LoVo (cell line): ENCODE results near the gene NTN1.

Experiments used
- DNase-seq: peaks from one replicate; pipeline ENCODE4 v3.0.0-alpha.2; 2016; ENCODE audit warnings: low spot score

NTN1 gene

GRCh38 chr17:9006175-9006767, 15.0 kb upstream of the NTN1 start:
- DNase-seq, result no peak

GRCh38 chr17:9007052-9007714, 14.1 kb upstream of the NTN1 start:
- no peak for DNase-seq

DNA sequence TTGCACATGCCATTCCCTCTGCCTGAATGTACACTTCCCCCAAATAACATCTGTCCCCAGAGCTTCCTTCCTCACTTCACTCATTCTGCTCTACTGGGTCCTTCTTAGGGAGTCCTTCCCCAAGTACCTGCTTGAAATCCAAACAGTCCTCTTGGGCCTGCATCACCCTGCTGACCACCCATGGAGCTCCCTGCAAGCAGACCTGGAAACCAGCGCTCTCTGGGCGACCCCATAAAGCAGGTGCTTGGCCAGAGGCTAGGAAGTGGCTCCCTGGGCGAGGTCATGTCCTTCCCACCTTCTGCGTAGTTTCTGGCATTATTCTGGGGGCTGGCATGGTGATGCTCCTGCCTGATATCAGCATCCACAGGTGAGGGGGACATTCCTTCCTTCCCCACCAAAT, 12.2 kb upstream of the NTN1 start:
- no peak for DNase-seq

- DNase-seq, result no peak
Measured at GRCh38 chr17:9009737-9010136, 11.6 kb upstream of the NTN1 start.

DNA sequence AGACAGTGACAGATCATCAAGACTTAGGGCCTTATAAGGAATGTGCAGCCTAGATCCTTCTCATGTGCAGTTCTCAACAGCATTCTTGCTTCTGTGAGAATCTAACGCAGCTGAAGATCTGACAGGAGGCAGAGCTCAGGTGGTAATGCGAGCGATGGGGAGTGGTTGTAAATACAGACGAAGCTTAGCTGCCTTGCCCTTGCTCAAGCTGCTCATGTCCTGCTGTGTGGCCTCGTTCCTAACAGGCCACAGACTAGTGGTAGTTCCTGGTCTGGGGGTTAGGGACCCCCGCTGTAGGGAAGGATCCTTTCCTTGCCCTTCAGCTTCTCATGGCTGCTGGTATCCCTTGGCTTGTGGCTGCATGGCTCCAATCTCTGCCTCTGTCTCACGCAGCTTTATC, 10.3 kb upstream of the NTN1 start:
- DNase-seq, result no peak

- peak; percentile 75 for DNase-seq
Measured at GRCh38 chr17:9016941-9017552, 4.3 kb upstream of the NTN1 start.

- no peak for DNase-seq
Measured at GRCh38 chr17:9018726-9019125, 2.6 kb upstream of the NTN1 start.

DNA sequence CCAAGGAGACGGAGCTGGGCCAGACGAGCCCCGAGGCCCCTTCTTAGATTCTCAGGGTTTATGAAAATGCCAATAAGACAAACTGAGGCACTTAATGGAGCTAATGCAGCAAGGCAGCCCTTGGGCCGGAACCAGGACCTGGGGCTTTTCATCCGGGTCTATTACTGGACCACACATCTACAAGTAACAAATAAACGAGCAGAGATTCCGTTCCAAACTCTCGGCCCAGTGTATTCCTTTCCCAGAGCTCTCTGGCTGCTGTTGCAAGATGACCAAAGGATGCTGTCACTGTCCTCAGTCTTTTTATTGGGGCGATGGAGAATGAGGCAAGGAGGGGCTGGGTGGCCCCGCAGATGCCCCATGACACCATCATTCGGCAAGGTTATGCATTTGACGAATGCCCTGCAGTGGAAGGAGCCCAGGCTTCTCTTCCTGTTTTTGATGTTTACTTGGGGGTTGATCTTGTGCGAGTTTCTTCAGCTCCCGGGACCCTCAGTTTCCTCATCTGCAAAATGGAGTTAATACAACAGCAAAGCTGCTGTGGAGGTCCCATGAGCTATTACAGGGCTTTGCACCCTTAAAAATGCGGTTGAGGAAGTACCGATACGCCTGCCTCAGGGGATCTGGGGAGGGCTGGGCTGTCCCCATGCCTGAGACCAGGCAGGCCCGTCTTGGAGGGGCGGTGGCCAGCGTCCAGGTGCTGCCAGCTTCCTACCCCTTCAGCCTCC, 1.1 kb upstream of the NTN1 start:
- DNase-seq, result no peak

DNA sequence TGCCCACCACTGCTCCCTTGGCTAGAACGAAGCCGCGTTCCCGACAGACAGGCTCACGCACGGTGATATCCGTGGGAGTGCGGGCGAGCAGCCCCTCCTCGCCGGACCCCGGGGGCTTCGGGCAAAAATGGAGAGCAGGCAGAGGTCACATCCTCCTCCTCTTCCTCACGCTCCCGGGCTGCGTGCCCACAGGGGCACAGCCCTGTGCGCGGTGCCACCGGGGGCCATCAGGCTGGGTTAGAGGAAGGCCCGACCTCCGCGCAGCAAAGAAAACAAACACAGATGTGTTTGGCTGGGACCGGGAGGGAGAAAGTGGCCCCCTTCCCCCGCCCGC, 519 bp upstream of the NTN1 start:
- no peak for DNase-seq

DNA sequence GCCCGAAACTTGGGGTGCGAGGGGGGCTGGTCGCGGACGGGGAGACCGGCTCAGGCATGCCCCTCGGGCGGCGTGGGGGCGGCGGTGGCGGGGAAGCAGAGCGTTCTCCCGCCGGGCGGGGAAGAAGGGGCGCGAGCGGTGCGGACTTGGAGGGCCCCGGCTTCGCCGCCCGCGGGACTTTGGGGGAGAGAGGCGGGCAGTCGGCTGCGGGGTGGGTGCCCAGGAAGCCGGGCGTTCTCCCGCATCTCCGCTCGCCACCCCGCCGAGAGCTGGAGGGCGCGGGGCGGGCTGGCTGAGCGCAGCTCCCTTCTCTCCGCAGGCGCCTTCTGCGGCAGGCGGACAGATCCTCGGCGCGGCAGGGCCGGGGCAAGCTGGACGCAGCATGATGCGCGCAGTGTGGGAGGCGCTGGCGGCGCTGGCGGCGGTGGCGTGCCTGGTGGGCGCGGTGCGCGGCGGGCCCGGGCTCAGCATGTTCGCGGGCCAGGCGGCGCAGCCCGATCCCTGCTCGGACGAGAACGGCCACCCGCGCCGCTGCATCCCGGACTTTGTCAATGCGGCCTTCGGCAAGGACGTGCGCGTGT, 772 bp downstream of the NTN1 start:
- DNase-seq, result no peak

GRCh38 chr17:9022573-9023391, 1.5 kb downstream of the NTN1 start:
- DNase-seq, result no peak

DNA sequence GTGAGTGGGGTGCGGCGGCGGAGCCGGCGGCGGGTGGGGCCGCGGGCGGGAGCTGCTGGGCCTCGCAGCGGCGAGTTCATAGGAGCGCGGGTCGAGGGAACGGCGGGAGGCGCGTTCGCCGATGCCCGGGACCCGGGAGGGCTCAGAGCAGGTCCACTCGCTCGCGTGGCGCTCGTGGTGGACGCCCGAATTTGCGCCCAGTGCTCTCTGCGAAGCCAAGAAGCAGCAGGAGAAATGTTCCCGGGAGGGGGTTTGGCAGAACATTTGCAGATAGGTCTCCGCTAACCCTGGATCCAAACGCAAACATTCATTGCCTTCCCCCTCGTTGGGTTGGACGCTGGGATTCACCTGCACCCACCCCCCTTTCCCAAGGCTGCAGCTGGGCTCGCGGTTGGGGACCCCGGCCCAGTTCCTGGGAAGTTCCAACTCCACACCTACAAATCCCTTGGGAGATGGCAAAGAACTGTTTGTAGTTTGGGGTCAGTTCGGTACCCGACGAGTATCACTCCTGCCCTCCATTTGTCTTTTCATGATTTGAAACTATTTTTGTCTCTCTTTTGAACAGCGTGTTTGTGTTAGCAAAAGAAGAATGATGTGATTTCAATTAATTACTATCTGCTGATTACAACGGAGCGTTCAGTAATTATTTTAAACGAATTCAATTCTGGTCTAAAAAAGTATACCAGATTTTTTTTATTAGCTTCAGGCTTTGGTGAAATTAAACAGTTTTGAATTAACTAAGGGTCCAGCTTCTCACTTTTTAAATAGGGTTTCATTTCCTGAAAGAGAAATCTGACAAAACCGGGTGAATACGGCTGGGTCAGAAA, 2.3 kb downstream of the NTN1 start:
- no peak for DNase-seq

GRCh38 chr17:9024497-9024896, 3.2 kb downstream of the NTN1 start:
- no peak for DNase-seq

- DNase-seq, result no peak
Measured at GRCh38 chr17:9026741-9027140, 5.4 kb downstream of the NTN1 start.

DNA sequence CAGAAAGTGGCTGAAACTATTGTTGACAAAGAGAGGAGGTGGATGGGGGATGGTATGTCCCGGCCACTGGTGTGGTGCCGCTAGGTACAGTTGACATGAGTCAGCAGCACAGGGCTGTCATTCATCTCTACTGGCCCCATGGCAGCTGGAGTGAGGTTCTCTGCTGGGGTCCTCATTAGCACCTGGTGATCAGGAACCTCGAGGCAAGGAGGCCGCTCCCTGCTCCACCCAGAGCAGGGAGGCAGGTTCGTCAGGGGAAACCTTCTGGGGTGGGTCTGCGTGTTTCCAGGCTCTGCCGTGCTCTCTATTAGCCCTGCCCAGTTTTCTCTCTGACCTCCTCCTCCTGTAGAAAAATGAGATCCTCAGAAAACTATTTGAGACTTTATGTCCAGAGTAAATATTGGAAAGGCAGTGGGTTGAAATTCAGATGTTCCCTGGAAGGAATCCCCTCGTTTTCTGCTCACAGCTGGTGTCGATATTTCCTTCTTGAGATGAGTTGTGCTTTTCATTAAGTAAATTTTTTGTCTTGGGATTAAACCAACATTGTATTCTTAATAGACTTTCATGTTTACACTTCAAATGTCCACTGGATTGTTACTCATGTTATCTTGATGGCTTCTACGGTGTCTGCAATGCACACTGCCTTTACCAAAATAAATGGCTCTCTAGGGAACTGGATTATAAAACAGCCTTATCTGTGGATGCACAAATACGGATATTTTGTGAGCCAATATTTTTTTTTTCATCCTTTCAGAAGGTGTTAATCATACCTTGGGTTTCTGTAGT, 7.1 kb downstream of the NTN1 start:
- DNase-seq, result no peak

DNA sequence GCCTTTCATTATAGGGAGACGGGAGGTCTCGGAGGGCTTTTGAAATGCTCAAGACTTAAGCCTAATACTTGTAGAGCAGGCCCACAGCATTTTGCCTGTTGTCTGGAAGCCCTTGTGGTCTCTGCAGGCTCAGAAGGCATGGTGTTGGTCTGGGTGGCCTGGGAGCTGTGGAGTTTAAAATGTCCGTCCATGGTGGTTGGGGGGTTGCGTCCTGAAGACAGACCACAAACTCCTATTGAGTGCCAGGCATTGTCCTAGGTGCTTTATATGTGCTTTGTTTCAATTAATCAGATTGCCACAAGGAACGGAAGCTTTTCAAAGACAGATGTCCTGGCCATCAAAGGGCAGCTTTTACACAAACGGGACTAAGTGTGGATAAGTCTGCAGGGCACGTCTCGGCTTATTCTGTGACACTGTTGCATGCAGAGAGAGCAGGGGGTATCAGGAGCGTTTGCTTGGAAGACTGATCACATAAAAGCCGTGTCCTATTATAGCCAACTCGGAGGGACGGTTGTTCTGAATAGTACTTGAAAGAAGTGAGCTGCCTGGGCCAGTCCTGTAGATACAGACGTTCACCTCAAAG, 7.8 kb downstream of the NTN1 start:
- DNase-seq, result no peak

- DNase-seq, result no peak
Measured at GRCh38 chr17:9032151-9032550, 10.8 kb downstream of the NTN1 start.

- DNase-seq, result no peak
Measured at GRCh38 chr17:9032583-9032982, 11.3 kb downstream of the NTN1 start.

- DNase-seq, result no peak
Measured at GRCh38 chr17:9035249-9035648, 13.9 kb downstream of the NTN1 start.

GRCh38 chr17:9036336-9036735, 15.0 kb downstream of the NTN1 start:
- DNase-seq, result no peak
